ENCODE results near the gene HOXC10. TPM values are rescaled to one million over a fixed set of nuclear protein-coding genes. Genes with fewer than 3 reads are reported as not detected.

HOXC10 gene
- total RNA-seq, 1 experiment from 2014 or later = not detected

GRCh38 chr12:53961025-53961761, 23.8 kb upstream of the HOXC10 start:
- no TSS peak for BruUV-seq (replicated peaks)
- ChIA-PET CTCF (interaction anchor here (0.6 kb wide), 2 partner anchors 10 to 27 kb away, joined by 3 to 4 read pairs; no protein-coding TSS in a partner anchor), POLR2A (interaction anchor here (1.1 kb wide), 1 partner anchor 11 kb away, joined by 3 read pairs; no protein-coding TSS in a partner anchor)
- no peaks in the 10 kb centered on the region for H3K27me3 Mint-ChIP-seq (ENCODE audit: insufficient read depth, unreplicated experiment)
- no peaks in the 10 kb centered on the region for H3K36me3 Mint-ChIP-seq (ENCODE audit: insufficient read depth, unreplicated experiment)
- no peaks in the 10 kb centered on the region for H3K9me3 Mint-ChIP-seq (ENCODE audit: unreplicated experiment)
- H3K4me1 Mint-ChIP-seq (ENCODE audit: insufficient read depth, unreplicated experiment) = no peaks in the 10 kb centered on the region
- no peak for TF ChIP-seq CTCF (IDR thresholded peaks at IDR 0.05; ENCODE audit: unreplicated experiment)
- H3K27ac Mint-ChIP-seq (ENCODE audit: low read depth, unreplicated experiment) = no peak overlapping the region
- H3K4me3 Mint-ChIP-seq (ENCODE audit: unreplicated experiment) = no peak overlapping the region
- no peak for DNase-seq (ENCODE audit: unreplicated experiment)
- intact Hi-C loops (cut with micrococcal nuclease) = no loop called here

- H3K27ac Mint-ChIP-seq (ENCODE audit: low read depth, unreplicated experiment) = no peak overlapping the region
- H3K9me3 Mint-ChIP-seq (ENCODE audit: unreplicated experiment) = no peaks in the 10 kb centered on the region
- no peaks in the 10 kb centered on the region for H3K4me1 Mint-ChIP-seq (ENCODE audit: insufficient read depth, unreplicated experiment)
- ChIA-PET POLR2A (interaction anchor here (0.8 kb wide), 1 partner anchor 10 kb away, joined by 3 read pairs; the partner anchor contains the start of gene HOXC11), CTCF (interaction anchor here (0.6 to 1.3 kb wide), 5 partner anchors 9 to 238 kb away, joined by 3 to 4 read pairs (median 3); no protein-coding TSS in a partner anchor)
- TF ChIP-seq CTCF (IDR thresholded peaks at IDR 0.05; ENCODE audit: unreplicated experiment) = no peak
- intact Hi-C loops (cut with micrococcal nuclease) = no loop called here
- no peaks in the 10 kb centered on the region for H3K36me3 Mint-ChIP-seq (ENCODE audit: insufficient read depth, unreplicated experiment)
- BruUV-seq (replicated peaks) = no TSS peak
- DNase-seq (ENCODE audit: unreplicated experiment) = no peak
- H3K4me3 Mint-ChIP-seq (ENCODE audit: unreplicated experiment) = no peak overlapping the region
- no peaks in the 10 kb centered on the region for H3K27me3 Mint-ChIP-seq (ENCODE audit: insufficient read depth, unreplicated experiment)
Observed at GRCh38 chr12:53963005-53963404, 21.9 kb upstream of the HOXC10 start.

GRCh38 chr12:53963434-53964314, 21.3 kb upstream of the HOXC10 start:
- CTCF ChIA-PET = interaction anchor here (0.6 to 1.3 kb wide), 6 partner anchors 8 to 220 kb away, joined by 3 to 4 read pairs (median 4); partner anchors contain the start of gene HOXC10
- H3K4me1 Mint-ChIP-seq (ENCODE audit: insufficient read depth, unreplicated experiment) = no peaks in the 10 kb centered on the region
- no peak overlapping the region for H3K27ac Mint-ChIP-seq (ENCODE audit: low read depth, unreplicated experiment)
- H3K36me3 Mint-ChIP-seq (ENCODE audit: insufficient read depth, unreplicated experiment) = no peaks in the 10 kb centered on the region
- no TSS peak for BruUV-seq (replicated peaks)
- no peak overlapping the region for H3K4me3 Mint-ChIP-seq (ENCODE audit: unreplicated experiment)
- POLR2A ChIA-PET = interaction anchor here (0.5 to 0.8 kb wide), 2 partner anchors 10 to 480 kb away, joined by 3 read pairs; partner anchors contain the start of gene HOXC11
- H3K27me3 Mint-ChIP-seq (ENCODE audit: insufficient read depth, unreplicated experiment) = no peaks in the 10 kb centered on the region
- intact Hi-C loops (cut with micrococcal nuclease) = no loop called here
- DNase-seq (ENCODE audit: unreplicated experiment) = no peak
- no peaks in the 10 kb centered on the region for H3K9me3 Mint-ChIP-seq (ENCODE audit: unreplicated experiment)
- no peak for TF ChIP-seq CTCF (IDR thresholded peaks at IDR 0.05; ENCODE audit: unreplicated experiment)

GRCh38 chr12:53964315-53964713, 20.6 kb upstream of the HOXC10 start:
- no peaks in the 10 kb centered on the region for H3K27me3 Mint-ChIP-seq (ENCODE audit: insufficient read depth, unreplicated experiment)
- no peaks in the 10 kb centered on the region for H3K4me1 Mint-ChIP-seq (ENCODE audit: insufficient read depth, unreplicated experiment)
- no peaks in the 10 kb centered on the region for H3K36me3 Mint-ChIP-seq (ENCODE audit: insufficient read depth, unreplicated experiment)
- no TSS peak for BruUV-seq (replicated peaks)
- TF ChIP-seq CTCF (IDR thresholded peaks at IDR 0.05; ENCODE audit: unreplicated experiment) = no peak
- no peak for DNase-seq (ENCODE audit: unreplicated experiment)
- intact Hi-C loops (cut with micrococcal nuclease) = no loop called here
- no peak overlapping the region for H3K27ac Mint-ChIP-seq (ENCODE audit: low read depth, unreplicated experiment)
- POLR2A ChIA-PET = no interaction called here
- CTCF ChIA-PET = interaction anchor here (0.6 to 1.0 kb wide), 3 partner anchors 21 to 262 kb away, joined by 3 to 4 read pairs (median 4); partner anchors contain the start of gene HOXC10
- H3K4me3 Mint-ChIP-seq (ENCODE audit: unreplicated experiment) = no peak overlapping the region
- H3K9me3 Mint-ChIP-seq (ENCODE audit: unreplicated experiment) = no peaks in the 10 kb centered on the region

All from MCF 10A (cell line).